ENCODE data around the gene KIF19. TPM values are rescaled to one million over a fixed set of nuclear protein-coding genes. Genes with fewer than 3 reads are reported as not detected.
A peak's percentile ranks its signal among the peaks of the same experiment; 100 is the strongest.

Gene KIF19
- total RNA-seq, 2 donors from 2014 or later, result 0.36 to 0.62 TPM

GRCh38 chr17:74350486-74350885, 24.5 kb downstream of the KIF19 start:
- Histone ChIP-seq H3K4me1 (replicated peaks) (no peaks in the 10 kb centered on the region), H3K36me3 (no peaks in the 10 kb centered on the region), H3K27ac (no peak overlapping the region), H3K4me3 (no peak overlapping the region), H3K9me3 (no peaks in the 10 kb centered on the region), H3K27me3 (replicated peaks; ENCODE audit: insufficient read depth) (peaks cover 26% of the 10 kb centered on the region)
- TF ChIP-seq POLR2A (IDR thresholded peaks at IDR 0.05) (no peak), POLR2AphosphoS5 (IDR thresholded peaks at IDR 0.05) (no peak), CTCF (IDR thresholded peaks at IDR 0.05) (no peak)
- intact Hi-C loops (cut with DNase I), result no loop called here
- WGBS, result 71% methylated on average over 20 of the region's 20 CpGs
- no peak for DNase-seq (ENCODE audit: low spot score)

- no peaks in the 10 kb centered on the region for H3K9me3 ChIP-seq
- H3K36me3 ChIP-seq, result no peaks in the 10 kb centered on the region
- no peak for DNase-seq (ENCODE audit: low spot score)
- H3K4me3 ChIP-seq, result no peak overlapping the region
- H3K27me3 ChIP-seq (replicated peaks; ENCODE audit: insufficient read depth), result peaks cover 34% of the 10 kb centered on the region
- no peak overlapping the region for H3K27ac ChIP-seq
- no peaks in the 10 kb centered on the region for H3K4me1 ChIP-seq (replicated peaks)
- intact Hi-C loops (cut with DNase I), result no loop called here
- 3% methylated on average over 44 of the region's 55 CpGs for WGBS
- TF ChIP-seq POLR2A (IDR thresholded peaks at IDR 0.05), result no peak
- no peak for TF ChIP-seq CTCF (IDR thresholded peaks at IDR 0.05)
- TF ChIP-seq POLR2AphosphoS5 (IDR thresholded peaks at IDR 0.05), result no peak
Measured at GRCh38 chr17:74351552-74352210, 25.7 kb downstream of the KIF19 start.

- H3K4me1 ChIP-seq (replicated peaks), result no peaks in the 10 kb centered on the region
- intact Hi-C loops (cut with DNase I), result no loop called here
- no peak overlapping the region for H3K4me3 ChIP-seq
- H3K36me3 ChIP-seq, result no peaks in the 10 kb centered on the region
- DNase-seq (ENCODE audit: low spot score), result no peak
- H3K27me3 ChIP-seq (replicated peaks; ENCODE audit: insufficient read depth), result peaks cover 43% of the 10 kb centered on the region
- WGBS, result 86% methylated on average over 10 of the region's 10 CpGs
- H3K9me3 ChIP-seq, result no peaks in the 10 kb centered on the region
- TF ChIP-seq POLR2A (IDR thresholded peaks at IDR 0.05) (no peak), CTCF (IDR thresholded peaks at IDR 0.05) (no peak), POLR2AphosphoS5 (IDR thresholded peaks at IDR 0.05) (no peak)
- H3K27ac ChIP-seq, result no peak overlapping the region
Measured at GRCh38 chr17:74353446-74354060, 27.5 kb downstream of the KIF19 start.

GRCh38 chr17:74354123-74354522, 28.1 kb downstream of the KIF19 start:
- no peak for DNase-seq (ENCODE audit: low spot score)
- no peak overlapping the region for H3K27ac ChIP-seq

More at GRCh38 chr17:74354123-74354522, 28.1 kb downstream of the KIF19 start:
- Histone ChIP-seq H3K36me3 (no peaks in the 10 kb centered on the region), H3K9me3 (no peaks in the 10 kb centered on the region), H3K27me3 (replicated peaks; ENCODE audit: insufficient read depth) (peaks cover 43% of the 10 kb centered on the region), H3K4me1 (replicated peaks) (no peaks in the 10 kb centered on the region), H3K4me3 (no peak overlapping the region)
- intact Hi-C loops (cut with DNase I), result no loop called here
- 16% methylated on average over 21 of the region's 29 CpGs for WGBS
- TF ChIP-seq CTCF (IDR thresholded peaks at IDR 0.05) (peak in 2 of 4 experiments; percentile 17 to 32), POLR2A (IDR thresholded peaks at IDR 0.05) (no peak)
